Kidney epithelial cell (primary cell): ENCODE data around the gene STOML2. TPM values are rescaled to one million over a fixed set of nuclear protein-coding genes. Genes with fewer than 3 reads are reported as not detected.

ENCODE experiments used
- DNase-seq: peaks from one replicate; pipeline ENCODE4 v3.0.0-alpha.2; 2010; ENCODE audit warnings: low read depth
- H3K27me3 ChIP-seq: 2 replicates; pipeline ENCODE4 v1.6.0; 2011; ENCODE audit warnings: low read length; ENCODE audit not compliant: control insufficient read depth, insufficient read depth
- H3K36me3 ChIP-seq: 2 replicates; pipeline ENCODE4 v1.5.1; 2011; ENCODE audit warnings: low read length; ENCODE audit not compliant: control insufficient read depth, insufficient read depth
- H3K4me3 ChIP-seq: 2 replicates; pipeline ENCODE4 v1.5.1; 2011; ENCODE audit warnings: low read depth, mild to moderate bottlenecking, control low read depth, low read length
- total RNA-seq: library from RNA; depleted of rRNA; stranded (reverse); fragments of >200 nt; gene quantifications from 2 replicates; pipeline ENCODE4 v1.2.3, GENCODE V29; 2015
- TF ChIP-seq, protein P1 (sequence below): IDR thresholded peaks from 2 replicates; pipeline ENCODE4 v1.5.1; 2011; ENCODE audit warnings: mild to moderate bottlenecking, moderate library complexity, low read length, control low read depth, inconsistent platforms; ENCODE audit not compliant: insufficient read depth, poor library complexity, severe bottlenecking

Gene STOML2
- total RNA-seq, 1 donor from 2014 or later = 264 TPM

DNA sequence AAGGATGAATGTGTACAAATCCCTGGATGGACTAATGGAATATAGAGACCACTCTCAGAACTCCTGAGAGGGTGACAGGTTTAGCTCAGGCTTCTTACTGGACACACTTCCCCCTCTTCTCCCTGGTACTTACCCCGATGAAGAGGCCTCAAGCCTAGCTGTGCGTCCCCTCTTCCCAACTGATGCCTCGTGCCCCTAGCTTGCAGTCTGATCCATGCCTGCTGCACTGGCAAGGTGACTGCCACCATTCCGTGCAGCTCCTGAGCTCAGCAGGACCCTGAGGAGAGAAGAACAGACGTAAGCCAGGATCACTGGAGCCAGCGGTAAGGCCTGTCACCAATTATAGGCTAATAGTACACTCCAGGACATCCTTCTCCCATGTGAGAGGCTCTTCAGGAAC lies 5.5 kb upstream of the STOML2 start:
- no peaks in the 10 kb centered on the region for H3K27me3 ChIP-seq
- TF ChIP-seq, protein P1, sequence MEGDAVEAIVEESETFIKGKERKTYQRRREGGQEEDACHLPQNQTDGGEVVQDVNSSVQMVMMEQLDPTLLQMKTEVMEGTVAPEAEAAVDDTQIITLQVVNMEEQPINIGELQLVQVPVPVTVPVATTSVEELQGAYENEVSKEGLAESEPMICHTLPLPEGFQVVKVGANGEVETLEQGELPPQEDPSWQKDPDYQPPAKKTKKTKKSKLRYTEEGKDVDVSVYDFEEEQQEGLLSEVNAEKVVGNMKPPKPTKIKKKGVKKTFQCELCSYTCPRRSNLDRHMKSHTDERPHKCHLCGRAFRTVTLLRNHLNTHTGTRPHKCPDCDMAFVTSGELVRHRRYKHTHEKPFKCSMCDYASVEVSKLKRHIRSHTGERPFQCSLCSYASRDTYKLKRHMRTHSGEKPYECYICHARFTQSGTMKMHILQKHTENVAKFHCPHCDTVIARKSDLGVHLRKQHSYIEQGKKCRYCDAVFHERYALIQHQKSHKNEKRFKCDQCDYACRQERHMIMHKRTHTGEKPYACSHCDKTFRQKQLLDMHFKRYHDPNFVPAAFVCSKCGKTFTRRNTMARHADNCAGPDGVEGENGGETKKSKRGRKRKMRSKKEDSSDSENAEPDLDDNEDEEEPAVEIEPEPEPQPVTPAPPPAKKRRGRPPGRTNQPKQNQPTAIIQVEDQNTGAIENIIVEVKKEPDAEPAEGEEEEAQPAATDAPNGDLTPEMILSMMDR = no peak
- H3K4me3 ChIP-seq = no peak overlapping the region
- no peak for DNase-seq
- peaks cover 3% of the 10 kb centered on the region for H3K36me3 ChIP-seq

DNA sequence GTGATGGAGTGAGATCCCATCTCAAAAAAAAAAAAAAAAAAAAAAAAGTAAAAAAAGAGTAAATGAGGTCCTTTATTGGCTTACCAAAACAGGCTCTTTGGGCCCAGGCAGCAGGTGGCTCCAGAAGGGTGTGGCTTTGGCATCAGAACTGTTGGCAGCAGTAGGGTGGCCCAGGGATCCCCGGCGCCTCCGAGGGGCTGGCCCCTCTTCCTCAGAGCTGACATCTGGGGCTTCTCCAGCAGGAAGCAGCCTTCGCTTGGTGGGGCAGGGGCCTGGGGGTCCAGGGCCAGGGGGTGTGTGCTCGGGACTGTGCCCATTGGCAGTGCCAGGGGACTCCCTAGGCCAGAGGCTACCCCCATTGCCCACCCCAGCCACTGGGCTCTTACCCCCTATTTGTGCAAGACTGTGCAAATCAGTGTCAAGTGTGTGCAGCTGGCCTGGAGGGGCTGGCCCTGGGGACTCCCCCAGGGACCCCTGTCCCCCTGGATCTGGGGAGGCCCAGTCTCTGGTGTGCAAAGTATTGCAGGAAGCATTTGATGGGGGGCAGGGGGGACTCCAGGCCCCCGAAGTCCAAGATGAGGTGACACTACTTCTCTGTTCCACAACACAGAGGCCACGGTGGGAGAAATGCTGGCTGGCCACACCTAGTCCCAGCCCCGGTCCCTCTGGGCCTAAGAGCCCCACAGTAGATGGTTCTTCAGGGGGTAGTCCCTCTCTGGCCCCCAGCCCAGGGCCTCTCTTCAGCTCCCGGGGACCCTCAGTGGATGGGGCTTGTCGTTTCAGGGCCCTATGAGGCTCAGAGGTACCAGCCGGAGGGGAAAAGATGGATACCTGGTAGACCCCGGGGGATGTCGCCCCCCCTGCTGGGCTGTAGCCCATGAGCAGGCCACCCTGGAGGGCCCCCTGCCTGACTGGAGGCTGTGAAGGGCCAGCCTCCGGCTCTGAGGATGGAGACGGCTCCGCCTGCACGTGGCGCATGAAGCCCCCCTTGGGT lies 4.7 kb upstream of the STOML2 start:
- DNase-seq = no peak
- TF ChIP-seq, protein P1 = no peak
- Histone ChIP-seq H3K4me3 (no peak overlapping the region), H3K36me3 (peaks cover 3% of the 10 kb centered on the region), H3K27me3 (no peaks in the 10 kb centered on the region)

DNA sequence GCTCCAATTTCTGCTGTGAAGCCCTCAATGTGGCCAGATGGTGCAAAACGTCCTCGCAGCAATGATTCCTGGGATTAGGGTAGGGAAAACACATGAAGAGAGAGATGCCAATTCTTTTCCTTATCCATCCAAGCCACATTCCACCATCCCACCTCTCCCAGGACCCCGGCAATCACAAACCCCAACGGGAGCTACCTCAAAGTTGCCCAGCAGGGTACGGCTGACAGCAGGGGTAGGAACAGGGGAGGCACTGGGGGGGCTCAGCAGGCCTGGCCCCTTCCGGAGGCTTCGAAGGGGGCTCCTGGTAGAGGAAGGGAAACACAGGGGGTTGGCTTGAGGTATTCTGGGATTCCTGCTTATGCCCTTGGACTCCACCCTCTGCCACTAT lies 3.4 kb upstream of the STOML2 start:
- no peak for DNase-seq
- TF ChIP-seq, protein P1 = no peak
- no peaks in the 10 kb centered on the region for H3K27me3 ChIP-seq
- H3K36me3 ChIP-seq = peaks cover 3% of the 10 kb centered on the region
- H3K4me3 ChIP-seq = no peak overlapping the region

DNA sequence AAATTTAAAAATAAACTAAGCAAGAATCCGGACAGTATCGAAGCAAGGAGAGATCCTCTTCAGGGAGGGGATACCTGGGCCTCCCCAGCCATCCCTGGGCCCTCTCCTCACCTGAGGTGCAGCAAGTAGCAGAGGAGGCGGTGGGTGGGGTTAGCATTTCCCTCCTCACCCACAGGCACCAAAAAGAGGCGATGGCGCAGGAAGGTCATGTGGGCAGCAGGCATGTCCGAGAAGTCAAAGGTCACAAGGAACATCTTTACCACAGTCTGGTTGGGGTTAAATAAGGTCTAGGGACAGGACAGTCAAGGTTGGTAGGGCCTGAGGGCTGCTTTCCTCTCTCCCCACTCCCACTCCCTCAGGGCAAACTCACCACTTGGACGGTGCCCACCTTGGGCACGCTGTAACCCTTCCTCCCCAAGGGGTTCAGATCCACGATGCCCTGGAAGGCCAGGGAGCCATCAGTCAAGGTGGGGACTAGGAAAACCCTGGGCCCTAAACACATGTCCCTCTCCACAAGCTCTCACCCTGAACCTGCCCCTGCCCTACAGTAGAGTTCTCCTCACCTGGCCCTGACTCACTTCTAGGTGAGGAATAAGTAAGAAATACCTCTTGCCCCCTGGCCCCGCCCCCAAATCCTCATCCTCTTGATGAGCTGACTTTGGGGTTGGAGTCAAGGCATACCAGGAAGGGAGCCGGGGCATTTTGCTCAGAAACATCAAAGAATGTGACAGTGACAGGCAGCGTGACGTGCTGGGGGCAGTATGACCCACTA lies 2.8 kb upstream of the STOML2 start:
- Histone ChIP-seq H3K4me3 (no peak overlapping the region), H3K36me3 (peaks cover 3% of the 10 kb centered on the region), H3K27me3 (no peaks in the 10 kb centered on the region)
- DNase-seq = no peak
- TF ChIP-seq, protein P1 = no peak

DNA sequence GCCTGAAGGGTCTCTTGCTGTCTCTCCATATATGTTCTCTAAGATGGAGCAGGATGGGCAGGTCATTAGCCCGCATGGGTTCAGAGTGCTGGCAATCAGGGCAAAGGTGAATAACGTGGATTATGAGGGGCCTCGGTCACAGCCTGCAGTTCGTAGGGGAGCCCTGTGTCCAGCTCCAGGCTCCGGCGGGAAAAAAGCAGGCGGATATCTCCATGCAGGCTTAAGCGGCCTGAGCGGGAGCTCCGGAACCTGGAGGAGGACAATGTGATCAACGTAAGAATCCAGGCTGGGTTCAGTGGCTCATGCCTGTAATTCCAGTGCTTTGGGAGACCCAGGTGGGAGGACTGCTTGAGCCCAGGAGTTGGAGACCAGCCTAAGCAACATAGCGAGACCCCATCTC lies 2.2 kb upstream of the STOML2 start:
- Histone ChIP-seq H3K27me3 (no peaks in the 10 kb centered on the region), H3K4me3 (no peak overlapping the region), H3K36me3 (peaks cover 3% of the 10 kb centered on the region)
- no peak for DNase-seq
- TF ChIP-seq, protein P1 = no peak
